ENCODE data around the gene KRT81. TPM values are rescaled to one million over a fixed set of nuclear protein-coding genes. Genes with fewer than 3 reads are reported as not detected.
A peak's percentile ranks its signal among the peaks of the same experiment; 100 is the strongest.

The KRT81 gene
- total and polyA plus RNA-seq, 8 donors = 0.12 to 0.26 TPM; not detected in 6

DNA sequence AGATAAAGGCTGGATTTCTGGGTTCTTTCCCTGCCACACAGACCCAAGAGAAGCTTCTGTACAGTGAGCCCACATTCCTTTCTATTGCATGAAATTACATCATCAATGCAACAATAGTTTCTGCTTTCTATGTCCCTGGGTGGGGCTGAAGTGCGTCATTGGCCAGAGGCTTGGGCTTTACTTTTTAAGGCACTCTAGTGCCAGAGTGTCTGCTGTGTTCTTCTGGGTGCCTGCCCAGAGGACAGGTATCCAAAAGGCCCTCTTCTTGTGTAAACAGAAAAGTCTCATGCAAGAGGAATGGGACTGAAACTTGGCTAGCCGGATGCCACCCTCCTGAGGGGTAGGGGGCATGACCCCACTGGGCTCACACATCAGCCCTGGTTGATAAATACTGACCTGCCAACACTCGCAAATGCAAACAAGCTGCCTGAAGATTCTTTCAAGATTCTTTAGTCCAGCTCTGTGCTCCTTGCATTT is 11.0 kb downstream of the KRT81 start:
- Histone ChIP-seq H3K4me1 (peaks cover 20 to 29% of the 10 kb centered on the region in 2 donors), H3K27me3 (peaks cover 0 to 25% of the 10 kb centered on the region in 2 donors), H3K4me3 (no peak overlapping the region), H3K36me3 (no peaks in the 10 kb centered on the region), H3K27ac (peak overlapping the region; percentile 75 to 81), H3K9me3 (no peaks in the 10 kb centered on the region)
- peak in 2 of 4 donors; percentile 57 to 87 for DNase-seq
- no peak for TF ChIP-seq CTCF (IDR thresholded peaks at IDR 0.05)
- ATAC-seq = peak; percentile 82
- intact Hi-C loops (cut with DNase I) = no loop called here

GRCh38 chr12:52279422-52280318 is 11.7 kb downstream of the KRT81 start:
- Histone ChIP-seq H3K4me3 (no peak overlapping the region), H3K27ac (peak overlapping the region; percentile 75 to 81), H3K4me1 (peaks cover 20 to 29% of the 10 kb centered on the region in 2 donors), H3K27me3 (peaks cover 0 to 25% of the 10 kb centered on the region in 2 donors), H3K9me3 (no peaks in the 10 kb centered on the region), H3K36me3 (no peaks in the 10 kb centered on the region)
- ATAC-seq = no peak
- no peak for TF ChIP-seq CTCF (IDR thresholded peaks at IDR 0.05)
- intact Hi-C loops (cut with DNase I) = no loop called here
- no peak for DNase-seq

DNA sequence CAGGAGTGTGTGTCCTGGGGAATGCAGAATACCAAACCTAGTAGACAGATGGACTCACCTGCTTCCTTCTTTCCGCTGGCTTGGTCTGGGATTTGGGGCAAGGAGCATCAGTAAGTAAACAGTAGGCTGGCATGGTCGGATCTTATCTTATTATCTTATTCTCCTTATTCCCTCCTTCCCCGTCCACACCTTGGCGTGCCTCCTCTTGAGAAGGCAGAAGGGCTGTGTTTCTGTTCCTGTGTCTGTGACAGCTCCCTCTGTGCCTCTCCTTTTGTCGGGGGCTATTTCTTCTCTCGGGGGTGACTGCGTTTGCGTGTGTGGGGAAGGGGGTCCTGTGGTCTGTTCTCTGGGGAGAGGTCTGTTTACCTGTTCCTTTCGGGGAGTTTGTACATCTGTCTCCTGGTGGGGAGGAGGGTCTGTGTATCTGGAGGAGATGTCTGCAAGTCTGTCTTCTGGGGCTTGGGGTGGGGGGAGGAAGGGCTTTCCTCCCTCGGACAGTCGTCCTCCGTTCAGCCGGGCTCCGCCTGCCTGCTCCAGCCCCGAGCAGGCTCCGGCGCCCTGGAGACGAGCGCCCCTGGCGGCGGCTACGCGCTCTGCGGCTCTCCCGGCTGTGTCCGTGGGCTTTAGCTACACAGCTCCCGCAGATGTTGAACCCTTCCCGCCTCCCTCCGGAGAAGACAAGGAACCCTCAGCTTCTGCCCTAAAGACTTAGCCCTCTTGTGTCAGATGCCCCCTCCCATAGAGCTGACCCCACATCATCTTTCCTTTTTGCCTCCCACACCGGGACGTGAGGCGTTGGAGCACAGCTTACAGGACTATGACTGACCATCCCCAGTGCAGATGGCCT is 12.5 kb downstream of the KRT81 start:
- H3K27ac ChIP-seq = peak overlapping the region in 1 of 2 donors; percentile 75
- DNase-seq (peak; percentile 61 to 96 (median 79)), ATAC-seq (peak; percentile 86)
- no peak overlapping the region for H3K4me3 ChIP-seq
- peaks cover 0 to 32% of the 10 kb centered on the region in 2 donors for H3K27me3 ChIP-seq
- intact Hi-C loops (cut with DNase I) = no loop called here
- H3K9me3 ChIP-seq = no peaks in the 10 kb centered on the region
- H3K4me1 ChIP-seq = peaks cover 20 to 29% of the 10 kb centered on the region in 2 donors
- peak; percentile 96 to 97 for TF ChIP-seq CTCF (IDR thresholded peaks at IDR 0.05)
- H3K36me3 ChIP-seq = no peaks in the 10 kb centered on the region

- no peak overlapping the region for H3K4me3 ChIP-seq
- H3K27ac ChIP-seq = no peak overlapping the region
- peaks cover 0 to 32% of the 10 kb centered on the region in 2 donors for H3K27me3 ChIP-seq
- ATAC-seq (no peak), DNase-seq (peak in 1 of 4 donors; percentile 38)
- peaks cover 20 to 29% of the 10 kb centered on the region in 2 donors for H3K4me1 ChIP-seq
- H3K9me3 ChIP-seq = no peaks in the 10 kb centered on the region
- intact Hi-C loops (cut with DNase I) = no loop called here
- H3K36me3 ChIP-seq = no peaks in the 10 kb centered on the region
- no peak for TF ChIP-seq CTCF (IDR thresholded peaks at IDR 0.05)
Measured at GRCh38 chr12:52277486-52278245, 13.7 kb downstream of the KRT81 start.
